ENCODE measurements around the gene CHAC1.

CHAC1 gene

DNA sequence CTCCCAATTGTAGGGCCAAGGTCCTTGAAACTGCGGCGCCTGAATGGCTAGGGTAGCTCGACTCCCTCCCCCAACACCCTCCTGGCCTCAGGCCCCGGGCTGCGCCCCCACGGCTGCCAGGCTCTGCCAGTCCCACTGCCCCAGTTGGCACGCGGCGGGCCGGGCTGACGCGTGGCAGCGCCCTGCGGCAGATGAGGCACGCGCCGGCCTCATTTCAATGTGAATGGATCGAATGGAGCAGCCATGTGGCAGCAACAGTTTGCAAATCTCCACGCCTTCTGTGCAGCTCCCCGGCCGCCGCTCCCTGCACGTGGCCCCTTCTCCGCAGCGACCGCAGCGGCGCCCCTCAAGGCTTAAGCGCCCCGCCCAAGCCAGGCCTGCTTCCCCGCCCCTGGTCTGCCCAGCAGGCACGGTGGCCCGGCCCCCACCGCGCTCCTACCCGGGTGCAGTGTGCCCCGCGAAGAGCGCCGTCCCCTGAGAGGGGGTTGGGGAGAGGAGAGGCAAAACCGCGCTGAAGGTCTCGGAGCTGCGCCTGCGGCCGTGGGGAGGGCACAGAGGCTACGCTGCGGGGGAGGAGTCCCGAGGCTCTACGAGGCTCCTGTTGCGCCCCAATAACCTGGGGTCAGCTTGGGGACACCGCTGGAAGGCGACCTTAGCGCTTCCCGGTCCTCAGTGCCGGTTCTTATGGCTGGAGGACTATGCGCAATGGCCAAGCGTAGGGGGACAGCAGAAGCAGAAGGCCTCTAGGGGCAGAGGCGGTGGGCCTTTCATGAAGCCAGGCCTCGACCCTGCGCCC is 27.2 kb upstream of the CHAC1 start:
- peaks cover 14% of the 10 kb centered on the region for H3K4me1 ChIP-seq (ENCODE audit: control insufficient read depth, insufficient read depth, low read length, unreplicated experiment)
- no peak overlapping the region for H3K27ac ChIP-seq (ENCODE audit: low read depth, low read length)
- H3K79me2 ChIP-seq (ENCODE audit: control insufficient read depth, insufficient read depth, low read length, unreplicated experiment): no peaks in the 10 kb centered on the region
- H3K36me3 ChIP-seq (ENCODE audit: insufficient read depth, low read length): no peaks in the 10 kb centered on the region
- peak overlapping the region; percentile 39; the same call in 1 of the 2 replicates for H3K4me3 ChIP-seq (ENCODE audit: low read depth, low read length)
- H3K27me3 ChIP-seq (ENCODE audit: insufficient read depth, low read length): peaks cover 53% of the 10 kb centered on the region
- H2AFZ ChIP-seq (ENCODE audit: low read length, unreplicated experiment): no peak overlapping the region

DNA sequence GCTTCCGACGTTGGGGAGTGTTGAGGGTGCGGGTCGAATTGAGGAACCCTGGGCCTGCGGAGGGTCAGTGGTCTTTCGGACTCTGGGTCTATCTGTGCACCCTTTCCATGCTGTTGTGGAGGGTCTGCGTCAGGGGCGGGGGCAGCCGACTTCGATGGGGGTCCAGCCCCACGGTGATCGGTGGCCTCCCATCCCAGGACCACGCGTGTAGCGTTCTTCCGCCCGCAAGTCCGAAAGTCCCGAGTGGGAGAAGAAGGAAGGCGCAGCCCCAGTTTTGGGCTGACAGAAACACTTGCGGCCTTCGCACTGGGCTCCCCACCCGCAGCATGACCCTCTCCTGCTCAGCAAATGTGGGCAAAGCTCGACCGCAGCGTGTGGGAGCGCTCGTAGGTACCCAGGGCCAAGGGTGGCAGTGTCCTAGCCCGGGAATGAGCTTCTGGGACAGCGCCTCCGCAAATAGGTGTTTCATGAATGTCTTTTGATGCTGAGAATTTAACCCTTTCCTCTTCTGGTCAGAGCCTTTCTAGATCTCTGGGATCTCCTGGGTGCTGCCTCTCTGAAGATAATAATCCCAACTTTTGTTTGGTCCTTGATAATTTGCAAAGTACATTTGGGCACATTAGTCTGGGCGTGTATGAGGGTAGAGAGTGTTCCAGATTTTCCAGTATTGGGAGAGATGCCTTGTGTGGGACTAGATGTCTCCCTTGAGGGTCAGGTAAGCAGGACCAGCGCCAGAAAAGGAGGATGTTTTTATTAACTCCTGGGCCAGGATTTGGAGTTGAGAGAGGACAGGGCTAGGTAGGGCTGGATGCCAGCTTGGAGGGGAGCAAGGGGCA is 26.4 kb upstream of the CHAC1 start:
- no peak overlapping the region for H2AFZ ChIP-seq (ENCODE audit: low read length, unreplicated experiment)
- peaks cover 58% of the 10 kb centered on the region for H3K27me3 ChIP-seq (ENCODE audit: insufficient read depth, low read length)
- H3K4me1 ChIP-seq (ENCODE audit: control insufficient read depth, insufficient read depth, low read length, unreplicated experiment): peaks cover 14% of the 10 kb centered on the region
- H3K4me3 ChIP-seq (ENCODE audit: low read depth, low read length): no peak overlapping the region
- no peak overlapping the region for H3K27ac ChIP-seq (ENCODE audit: low read depth, low read length)
- H3K79me2 ChIP-seq (ENCODE audit: control insufficient read depth, insufficient read depth, low read length, unreplicated experiment): no peaks in the 10 kb centered on the region
- H3K36me3 ChIP-seq (ENCODE audit: insufficient read depth, low read length): no peaks in the 10 kb centered on the region

DNA sequence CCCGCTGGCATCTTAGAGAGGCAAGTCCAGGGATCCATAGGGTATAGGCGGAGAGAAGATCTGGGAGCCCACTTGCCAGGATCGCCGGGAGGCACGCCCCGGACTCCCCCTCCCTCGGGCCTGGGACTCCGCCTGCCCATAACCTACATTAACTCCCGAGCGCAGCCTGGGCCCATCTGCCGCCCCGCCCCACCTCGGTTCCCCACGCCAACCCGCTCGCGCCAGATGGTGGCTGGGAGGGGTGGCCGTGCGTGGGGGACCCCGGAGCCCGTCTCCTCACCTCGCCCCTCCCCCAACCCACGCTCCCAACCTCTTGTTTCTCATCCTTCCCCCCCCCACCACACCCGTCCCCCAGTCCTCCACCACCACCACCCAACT is 25.8 kb upstream of the CHAC1 start:
- H3K4me3 ChIP-seq (ENCODE audit: low read depth, low read length): peak overlapping the region; percentile 60; the same call in 1 of the 2 replicates
- peaks cover 14% of the 10 kb centered on the region for H3K4me1 ChIP-seq (ENCODE audit: control insufficient read depth, insufficient read depth, low read length, unreplicated experiment)
- H3K27ac ChIP-seq (ENCODE audit: low read depth, low read length): no peak overlapping the region
- no peaks in the 10 kb centered on the region for H3K79me2 ChIP-seq (ENCODE audit: control insufficient read depth, insufficient read depth, low read length, unreplicated experiment)
- no peak overlapping the region for H2AFZ ChIP-seq (ENCODE audit: low read length, unreplicated experiment)
- no peaks in the 10 kb centered on the region for H3K36me3 ChIP-seq (ENCODE audit: insufficient read depth, low read length)
- H3K27me3 ChIP-seq (ENCODE audit: insufficient read depth, low read length): peaks cover 58% of the 10 kb centered on the region

GRCh38 chr15:40927873-40928806 is 25.1 kb upstream of the CHAC1 start:
- Histone ChIP-seq H3K79me2 (ENCODE audit: control insufficient read depth, insufficient read depth, low read length, unreplicated experiment) (no peaks in the 10 kb centered on the region), H3K36me3 (ENCODE audit: insufficient read depth, low read length) (no peaks in the 10 kb centered on the region), H3K4me1 (ENCODE audit: control insufficient read depth, insufficient read depth, low read length, unreplicated experiment) (peaks cover 14% of the 10 kb centered on the region), H2AFZ (ENCODE audit: low read length, unreplicated experiment) (no peak overlapping the region), H3K4me3 (ENCODE audit: low read depth, low read length) (peak overlapping the region; percentile 72), H3K27ac (ENCODE audit: low read depth, low read length) (no peak overlapping the region), H3K27me3 (ENCODE audit: insufficient read depth, low read length) (peaks cover 58% of the 10 kb centered on the region)

GRCh38 chr15:40928821-40929659 is 24.2 kb upstream of the CHAC1 start, which contains the start of gene DLL4:
Gene DLL4 (plus strand): TSS chr15:40929340. CDS start chr15:40929669, 329 bp downstream.
- peaks cover 58% of the 10 kb centered on the region for H3K27me3 ChIP-seq (ENCODE audit: insufficient read depth, low read length)
- no peak within 1 kb of the TSS for H3K27ac ChIP-seq (ENCODE audit: low read depth, low read length)
- no peaks in the 10 kb centered on the region for H3K79me2 ChIP-seq (ENCODE audit: control insufficient read depth, insufficient read depth, low read length, unreplicated experiment)
- H3K4me3 ChIP-seq (ENCODE audit: low read depth, low read length): peak within 1 kb of the TSS; percentile 72
- no peaks in the 10 kb centered on the region for H3K36me3 ChIP-seq (ENCODE audit: insufficient read depth, low read length)
- H2AFZ ChIP-seq (ENCODE audit: low read length, unreplicated experiment): no peak within 1 kb of the TSS
- peaks cover 14% of the 10 kb centered on the region for H3K4me1 ChIP-seq (ENCODE audit: control insufficient read depth, insufficient read depth, low read length, unreplicated experiment)

- Histone ChIP-seq H3K4me1 (ENCODE audit: control insufficient read depth, insufficient read depth, low read length, unreplicated experiment) (peaks cover 14% of the 10 kb centered on the region), H3K27me3 (ENCODE audit: insufficient read depth, low read length) (peaks cover 58% of the 10 kb centered on the region), H3K36me3 (ENCODE audit: insufficient read depth, low read length) (no peaks in the 10 kb centered on the region), H3K4me3 (ENCODE audit: low read depth, low read length) (peak overlapping the region; percentile 72), H2AFZ (ENCODE audit: low read length, unreplicated experiment) (no peak overlapping the region), H3K79me2 (ENCODE audit: control insufficient read depth, insufficient read depth, low read length, unreplicated experiment) (no peaks in the 10 kb centered on the region), H3K27ac (ENCODE audit: low read depth, low read length) (no peak overlapping the region)
These were observed 23.4 kb upstream of the CHAC1 start for GRCh38 chr15:40929660-40930429.

DNA sequence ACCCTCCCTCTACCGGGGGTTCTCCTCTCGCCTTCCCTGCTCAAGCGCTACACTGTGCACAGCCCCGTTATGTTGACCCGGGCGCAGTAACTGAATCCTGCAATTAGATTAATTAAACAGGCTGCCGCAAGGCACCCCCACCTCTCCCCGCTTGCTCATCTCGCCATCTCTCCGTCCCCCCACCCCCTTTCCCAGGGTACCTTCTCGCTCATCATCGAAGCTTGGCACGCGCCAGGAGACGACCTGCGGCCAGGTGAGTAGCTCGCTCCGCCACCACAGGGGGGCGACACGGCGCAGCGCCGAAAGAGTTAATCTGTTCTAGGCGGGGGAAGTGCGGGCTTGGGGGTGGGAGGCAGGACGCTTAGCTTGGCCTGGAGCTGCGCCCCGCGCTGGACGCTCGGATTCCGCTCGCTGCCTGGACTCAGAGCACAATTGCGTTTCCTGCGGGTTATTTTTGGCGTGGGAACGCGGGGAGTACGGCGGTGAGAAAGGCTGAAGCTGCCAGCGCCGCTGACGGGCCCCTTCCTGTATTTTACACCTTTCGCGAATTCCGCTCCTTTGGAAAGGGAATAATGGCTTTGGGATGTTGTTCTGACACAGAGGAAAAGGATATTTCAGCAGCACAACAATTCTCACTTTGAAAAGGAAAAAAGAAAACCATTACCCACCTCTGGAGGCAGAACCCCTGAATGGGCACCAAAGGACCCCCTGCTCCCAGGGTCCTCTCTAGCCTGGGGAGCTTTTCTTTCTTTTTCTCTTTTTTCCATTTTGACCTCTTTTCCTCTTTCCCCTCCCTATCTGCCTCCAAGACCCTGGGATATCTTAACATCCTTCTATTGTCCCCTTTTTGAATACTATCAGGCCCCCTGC is 22.6 kb upstream of the CHAC1 start:
- peak overlapping the region; percentile 72 for H3K4me3 ChIP-seq (ENCODE audit: low read depth, low read length)
- no peak overlapping the region for H3K27ac ChIP-seq (ENCODE audit: low read depth, low read length)
- H2AFZ ChIP-seq (ENCODE audit: low read length, unreplicated experiment): no peak overlapping the region
- H3K79me2 ChIP-seq (ENCODE audit: control insufficient read depth, insufficient read depth, low read length, unreplicated experiment): no peaks in the 10 kb centered on the region
- peaks cover 57% of the 10 kb centered on the region for H3K27me3 ChIP-seq (ENCODE audit: insufficient read depth, low read length)
- H3K4me1 ChIP-seq (ENCODE audit: control insufficient read depth, insufficient read depth, low read length, unreplicated experiment): peaks cover 14% of the 10 kb centered on the region
- H3K36me3 ChIP-seq (ENCODE audit: insufficient read depth, low read length): no peaks in the 10 kb centered on the region

GRCh38 chr15:40931300-40932142 is 21.8 kb upstream of the CHAC1 start:
- H3K79me2 ChIP-seq (ENCODE audit: control insufficient read depth, insufficient read depth, low read length, unreplicated experiment): no peaks in the 10 kb centered on the region
- H2AFZ ChIP-seq (ENCODE audit: low read length, unreplicated experiment): no peak overlapping the region
- H3K27ac ChIP-seq (ENCODE audit: low read depth, low read length): no peak overlapping the region
- no peaks in the 10 kb centered on the region for H3K36me3 ChIP-seq (ENCODE audit: insufficient read depth, low read length)
- peaks cover 14% of the 10 kb centered on the region for H3K4me1 ChIP-seq (ENCODE audit: control insufficient read depth, insufficient read depth, low read length, unreplicated experiment)
- no peak overlapping the region; the same call in 1 of the 2 replicates for H3K4me3 ChIP-seq (ENCODE audit: low read depth, low read length)
- H3K27me3 ChIP-seq (ENCODE audit: insufficient read depth, low read length): peaks cover 50% of the 10 kb centered on the region
